DOHH2 (cell line): ENCODE results near the gene CDAN1.

Experiments used
- CTCF ChIP-seq: fragments of 200-600 bp; sonication (generic); IDR thresholded peaks from one replicate; pipeline ENCODE4 v1.5.1; 2014; ENCODE audit warnings: antibody characterized with exemption, mild to moderate bottlenecking, low read depth, low read length; ENCODE audit not compliant: poor library complexity, severe bottlenecking
- EZH2phosphoT487 ChIP-seq: fragments of 200-600 bp; sonication (generic); IDR thresholded peaks from 2 replicates; pipeline ENCODE4 v1.6.1; 2017; ENCODE audit warnings: borderline replicate concordance, mild to moderate bottlenecking, antibody characterized with exemption, low read length, moderate library complexity, mixed read lengths

GRCh38 chr15:42719043-42719442 is 17.9 kb downstream of the CDAN1 start:
- no peak for TF ChIP-seq CTCF
- TF ChIP-seq EZH2phosphoT487, result no peak
